Measurements from ENCODE around the gene GAL.
A peak's percentile ranks its signal among the peaks of the same experiment; 100 is the strongest.

The GAL gene

DNA sequence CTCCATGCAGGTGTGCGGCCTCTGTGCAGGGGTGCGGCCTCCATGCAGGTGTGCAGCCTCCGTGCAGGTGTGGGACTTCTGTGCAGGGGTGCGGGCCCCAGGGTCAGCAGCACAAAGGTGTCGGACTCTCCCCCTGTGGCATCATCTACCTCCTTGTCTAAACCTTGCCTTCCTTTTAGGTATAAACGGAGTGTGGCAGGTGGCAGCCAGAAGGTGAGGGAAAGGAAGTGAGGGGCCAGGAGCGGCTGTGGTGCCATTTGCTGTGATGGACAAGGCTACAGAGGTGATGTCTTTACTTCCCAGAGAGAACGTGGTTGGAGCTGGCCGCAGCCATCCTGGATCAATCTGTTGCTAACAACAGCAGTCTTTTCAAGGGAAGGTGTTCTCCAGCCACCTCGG is 9.1 kb downstream of the GAL start:
- H3K36me3 ChIP-seq (ENCODE audit: insufficient read depth, low read length) = peaks cover 24% of the 10 kb centered on the region
- H3K9ac ChIP-seq (ENCODE audit: low read depth, low read length) = no peak overlapping the region
- H3K27me3 ChIP-seq (ENCODE audit: insufficient read depth, low read length) = no peaks in the 10 kb centered on the region
- H3K27ac ChIP-seq (ENCODE audit: low read depth, low read length) = peak overlapping the region; percentile 47; the same call in 1 of the 2 replicates
- H3K4me1 ChIP-seq (ENCODE audit: insufficient read depth, low read length) = peaks cover 32% of the 10 kb centered on the region
- H3K9me3 ChIP-seq (ENCODE audit: insufficient read depth, low read depth, low read length) = no peaks in the 10 kb centered on the region
- 95% methylated on average over 10 of the region's 10 CpGs for WGBS
- H3K4me3 ChIP-seq (ENCODE audit: low read length) = no peak overlapping the region

DNA sequence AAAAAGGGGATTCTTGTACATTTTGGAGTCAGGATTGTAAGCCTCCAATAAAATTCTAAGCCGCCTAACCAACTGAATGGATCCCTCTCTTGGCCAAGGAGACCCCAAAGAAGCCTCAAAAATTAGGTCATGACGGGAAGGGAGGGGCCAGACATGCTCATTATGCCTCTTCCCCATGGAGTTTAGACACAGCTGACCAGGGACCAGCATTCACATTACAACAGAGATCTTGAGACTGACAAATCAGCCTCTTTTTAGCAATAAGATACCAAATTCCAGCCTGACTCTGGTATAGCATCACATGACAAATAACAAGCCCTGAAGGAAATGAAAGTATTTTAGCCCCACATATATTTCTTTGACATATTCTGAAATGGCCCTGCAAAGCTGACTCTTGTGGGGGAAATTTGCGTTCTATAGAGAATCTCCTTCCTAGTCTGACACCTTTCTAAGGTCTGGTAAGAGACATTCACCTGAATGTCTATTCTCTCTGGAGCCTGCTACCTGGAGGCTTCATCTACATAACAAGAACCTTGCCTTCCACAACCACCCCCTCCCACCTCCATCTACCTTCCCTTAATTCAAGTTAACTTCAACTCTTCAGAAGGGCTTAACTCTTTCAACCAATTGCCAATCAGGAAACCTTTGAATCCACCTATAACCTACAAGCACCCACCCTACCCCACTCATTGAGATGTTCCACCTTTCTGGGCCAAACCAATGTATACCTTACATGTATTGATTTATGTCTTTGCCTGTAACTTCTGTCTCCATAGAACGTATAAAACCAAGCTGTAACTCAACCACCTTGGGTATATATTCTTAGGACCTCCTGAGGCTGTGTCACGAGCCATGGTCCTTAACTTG is 10.3 kb downstream of the GAL start:
- Histone ChIP-seq H3K27me3 (ENCODE audit: insufficient read depth, low read length) (no peaks in the 10 kb centered on the region), H3K4me3 (ENCODE audit: low read length) (peak overlapping the region; percentile 39), H3K27ac (ENCODE audit: low read depth, low read length) (peak overlapping the region; percentile 80), H3K36me3 (ENCODE audit: insufficient read depth, low read length) (peaks cover 12% of the 10 kb centered on the region; the same call in 1 of the 2 replicates), H3K9me3 (ENCODE audit: insufficient read depth, low read depth, low read length) (0 out of 2 replicates have a peak, but pooled peaks cover 6% of the 10 kb centered on the region), H3K4me1 (ENCODE audit: insufficient read depth, low read length) (peaks cover 32% of the 10 kb centered on the region), H3K9ac (ENCODE audit: low read depth, low read length) (no peak overlapping the region)
- WGBS = 75% methylated on average over 5 of the region's 5 CpGs

DNA sequence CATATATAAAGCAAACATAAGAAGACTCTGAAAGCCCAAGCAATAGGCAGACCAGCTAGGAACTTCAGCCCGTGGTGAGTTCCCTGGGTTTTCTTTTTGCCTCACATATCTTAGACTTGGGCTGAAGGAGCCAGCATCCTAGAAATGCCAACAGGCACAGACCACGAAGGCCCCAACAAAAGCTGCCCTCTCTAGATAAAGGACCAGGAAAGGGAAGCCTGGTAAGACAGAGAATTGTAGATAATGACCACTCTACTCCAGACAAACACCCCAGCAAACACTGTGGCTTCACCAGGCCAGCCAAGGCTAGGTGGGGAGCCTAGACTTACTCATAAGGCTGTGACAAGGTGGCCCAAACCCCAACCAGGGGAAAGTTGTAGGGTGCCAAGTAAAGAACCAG is 11.2 kb downstream of the GAL start:
- WGBS = 99% methylated on average over 2 of the region's 2 CpGs
- peaks cover 8% of the 10 kb centered on the region; the same call in 1 of the 2 replicates for H3K36me3 ChIP-seq (ENCODE audit: insufficient read depth, low read length)

DNA sequence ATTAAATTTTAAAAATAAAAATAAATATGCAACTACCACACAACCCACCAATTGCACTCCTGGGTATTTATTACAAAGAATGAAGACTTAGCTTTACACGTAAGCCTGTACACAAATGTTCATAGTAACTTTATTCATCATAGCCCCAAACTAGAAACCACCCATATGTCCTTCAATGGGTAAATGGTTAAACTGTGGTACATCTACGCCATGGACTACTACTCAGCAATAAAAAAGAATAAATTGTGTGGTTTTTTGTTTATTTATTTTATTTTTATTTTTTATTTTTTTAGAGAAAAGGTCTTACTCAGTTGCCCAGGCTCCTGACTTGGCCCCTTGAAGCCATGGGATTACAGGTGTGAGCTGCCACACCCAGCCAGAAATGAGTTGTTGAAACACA is 14.6 kb downstream of the GAL start:
- WGBS = 93% methylated on average over 1 of the region's 2 CpGs
- H3K36me3 ChIP-seq (ENCODE audit: insufficient read depth, low read length) = no peaks in the 10 kb centered on the region
- 0 out of 2 replicates have a peak, but pooled peaks cover 8% of the 10 kb centered on the region for H3K9me3 ChIP-seq (ENCODE audit: insufficient read depth, low read depth, low read length)
- peaks cover 17% of the 10 kb centered on the region for H3K4me1 ChIP-seq (ENCODE audit: insufficient read depth, low read length)
- no peaks in the 10 kb centered on the region for H3K27me3 ChIP-seq (ENCODE audit: insufficient read depth, low read length)
- no peak overlapping the region for H3K9ac ChIP-seq (ENCODE audit: low read depth, low read length)
- H3K4me3 ChIP-seq (ENCODE audit: low read length) = no peak overlapping the region
- no peak overlapping the region for H3K27ac ChIP-seq (ENCODE audit: low read depth, low read length)

More for the DNA sequence above, 11.2 kb downstream of the GAL start:
- Histone ChIP-seq H3K4me3 (ENCODE audit: low read length) (no peak overlapping the region), H3K27me3 (ENCODE audit: insufficient read depth, low read length) (no peaks in the 10 kb centered on the region), H3K9ac (ENCODE audit: low read depth, low read length) (no peak overlapping the region), H3K9me3 (ENCODE audit: insufficient read depth, low read depth, low read length) (0 out of 2 replicates have a peak, but pooled peaks cover 8% of the 10 kb centered on the region), H3K27ac (ENCODE audit: low read depth, low read length) (0 out of 2 replicates have a peak overlapping the region, but pooled peaks have one; percentile 80), H3K4me1 (ENCODE audit: insufficient read depth, low read length) (peaks cover 27% of the 10 kb centered on the region)

DNA sequence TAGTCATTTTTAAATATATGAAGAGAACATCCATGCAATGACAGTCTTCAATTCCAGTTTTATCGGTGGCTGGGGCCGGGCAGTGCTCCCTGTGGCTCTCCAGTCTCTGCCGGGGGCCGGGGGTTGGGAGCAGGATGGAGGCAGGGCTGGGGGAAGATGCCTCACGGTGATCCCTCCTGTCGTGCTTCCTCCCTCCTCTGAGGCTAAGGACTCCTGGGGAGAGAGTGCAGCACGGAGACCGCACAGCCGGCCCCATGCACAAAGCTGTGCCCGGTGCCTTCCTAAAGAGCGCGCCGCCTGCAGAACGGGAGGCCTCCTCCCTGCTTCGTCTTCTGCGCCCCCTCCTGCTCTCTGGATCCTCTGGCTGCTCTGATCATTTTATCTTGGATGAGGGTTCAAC is 20.5 kb downstream of the GAL start:
- Histone ChIP-seq H3K27me3 (ENCODE audit: insufficient read depth, low read length) (no peaks in the 10 kb centered on the region), H3K9me3 (ENCODE audit: insufficient read depth, low read depth, low read length) (no peaks in the 10 kb centered on the region), H3K9ac (ENCODE audit: low read depth, low read length) (no peak overlapping the region), H3K4me1 (ENCODE audit: insufficient read depth, low read length) (peaks cover 9% of the 10 kb centered on the region), H3K27ac (ENCODE audit: low read depth, low read length) (no peak overlapping the region), H3K4me3 (ENCODE audit: low read length) (peak overlapping the region; percentile 30), H3K36me3 (ENCODE audit: insufficient read depth, low read length) (no peaks in the 10 kb centered on the region)
- 14% methylated on average over 16 of the region's 16 CpGs for WGBS

DNA sequence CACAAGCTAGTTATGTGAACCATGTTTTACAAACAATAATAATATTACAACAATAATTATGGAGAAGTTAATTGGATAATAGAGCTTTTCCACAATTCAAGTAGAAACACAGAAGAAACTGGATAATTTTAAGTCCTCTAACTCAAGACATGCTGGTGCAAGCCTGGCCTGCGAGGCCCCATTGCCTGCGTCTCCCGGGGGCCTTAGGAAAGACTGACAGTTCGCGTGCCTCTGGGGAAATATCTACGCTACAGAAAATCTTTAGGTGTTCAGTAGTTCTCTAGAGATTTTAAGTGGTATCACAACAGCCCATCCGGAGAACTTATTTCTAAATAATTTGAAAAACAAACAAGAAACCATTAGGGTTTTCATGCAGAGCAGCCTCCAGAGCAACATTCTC is 23.2 kb downstream of the GAL start:
- Histone ChIP-seq H3K27ac (ENCODE audit: low read depth, low read length) (no peak overlapping the region), H3K4me3 (ENCODE audit: low read length) (no peak overlapping the region), H3K36me3 (ENCODE audit: insufficient read depth, low read length) (no peaks in the 10 kb centered on the region), H3K9ac (ENCODE audit: low read depth, low read length) (no peak overlapping the region), H3K4me1 (ENCODE audit: insufficient read depth, low read length) (peaks cover 19% of the 10 kb centered on the region), H3K9me3 (ENCODE audit: insufficient read depth, low read depth, low read length) (no peaks in the 10 kb centered on the region), H3K27me3 (ENCODE audit: insufficient read depth, low read length) (no peaks in the 10 kb centered on the region)
- WGBS = 81% methylated on average over 7 of the region's 7 CpGs

DNA sequence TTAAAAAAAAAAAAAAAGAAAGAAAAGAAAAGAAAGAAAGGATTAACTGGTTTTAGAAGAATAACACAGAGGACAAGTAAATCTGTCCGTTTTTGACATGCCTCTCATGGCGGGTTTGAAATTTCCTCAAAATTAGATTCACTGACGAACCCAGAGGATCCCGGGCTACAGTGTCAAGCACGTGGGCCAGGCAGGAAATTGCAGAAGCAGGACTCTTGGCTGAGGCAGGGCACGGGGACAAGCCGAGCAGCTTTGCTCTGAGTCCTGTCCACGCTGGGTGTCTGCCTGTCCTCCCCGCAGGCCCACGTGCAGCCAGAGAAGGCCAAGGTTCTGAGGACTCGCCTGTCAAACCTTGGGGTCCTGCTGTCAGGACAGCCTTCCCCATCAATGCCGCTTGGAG is 24.7 kb downstream of the GAL start:
- Histone ChIP-seq H3K27ac (ENCODE audit: low read depth, low read length) (no peak overlapping the region), H3K4me3 (ENCODE audit: low read length) (no peak overlapping the region), H3K4me1 (ENCODE audit: insufficient read depth, low read length) (peaks cover 19% of the 10 kb centered on the region), H3K36me3 (ENCODE audit: insufficient read depth, low read length) (no peaks in the 10 kb centered on the region), H3K9me3 (ENCODE audit: insufficient read depth, low read depth, low read length) (no peaks in the 10 kb centered on the region), H3K27me3 (ENCODE audit: insufficient read depth, low read length) (no peaks in the 10 kb centered on the region), H3K9ac (ENCODE audit: low read depth, low read length) (no peak overlapping the region)
- WGBS = 91% methylated on average over 12 of the region's 12 CpGs

DNA sequence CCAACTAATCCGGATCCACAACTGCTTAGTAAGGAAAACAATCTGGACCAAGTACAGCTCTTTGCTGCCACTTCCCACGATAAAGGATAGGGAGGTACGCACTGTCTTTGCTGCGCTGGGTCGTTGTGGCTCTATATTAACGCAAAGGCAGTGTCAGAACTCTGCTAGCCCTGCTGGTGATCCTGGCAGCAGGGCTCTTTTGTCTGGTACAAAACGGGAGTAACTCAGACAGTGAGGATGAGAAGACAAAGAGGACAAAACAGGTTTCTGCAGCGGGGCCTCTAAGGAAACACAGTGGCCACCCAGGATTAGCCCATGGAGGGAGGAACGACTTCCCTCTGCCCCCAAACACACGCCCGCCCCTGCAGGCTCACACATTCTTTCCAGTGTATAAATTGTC is 26.1 kb downstream of the GAL start:
- no peaks in the 10 kb centered on the region for H3K9me3 ChIP-seq (ENCODE audit: insufficient read depth, low read depth, low read length)
- no peaks in the 10 kb centered on the region for H3K27me3 ChIP-seq (ENCODE audit: insufficient read depth, low read length)
- H3K36me3 ChIP-seq (ENCODE audit: insufficient read depth, low read length) = no peaks in the 10 kb centered on the region
- WGBS = 78% methylated on average over 11 of the region's 11 CpGs
- no peak overlapping the region; the same call in 1 of the 2 replicates for H3K9ac ChIP-seq (ENCODE audit: low read depth, low read length)
- H3K4me1 ChIP-seq (ENCODE audit: insufficient read depth, low read length) = peaks cover 18% of the 10 kb centered on the region
- H3K4me3 ChIP-seq (ENCODE audit: low read length) = no peak overlapping the region
- no peak overlapping the region for H3K27ac ChIP-seq (ENCODE audit: low read depth, low read length)

DNA sequence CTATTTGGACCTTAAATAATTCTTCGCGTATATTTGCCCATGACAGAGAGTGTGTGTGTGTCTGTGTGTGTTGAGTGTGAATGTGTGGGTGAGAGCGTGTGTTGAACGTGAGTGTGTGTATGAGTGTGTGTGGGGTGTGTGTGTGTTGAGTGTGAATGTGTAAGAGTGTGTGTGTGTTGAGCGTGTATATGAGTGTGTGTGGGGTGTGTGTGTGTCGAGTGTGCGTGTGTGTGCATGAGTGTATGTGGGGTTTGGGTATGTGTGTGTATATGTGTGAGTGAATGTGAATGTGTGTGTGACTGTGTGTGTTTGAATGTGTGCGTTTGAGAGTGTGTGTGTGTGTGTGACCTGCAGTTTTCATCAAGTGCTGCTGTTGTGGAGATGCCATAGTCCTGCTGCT is 26.8 kb downstream of the GAL start:
- Histone ChIP-seq H3K36me3 (ENCODE audit: insufficient read depth, low read length) (no peaks in the 10 kb centered on the region), H3K27ac (ENCODE audit: low read depth, low read length) (no peak overlapping the region), H3K4me1 (ENCODE audit: insufficient read depth, low read length) (peaks cover 20% of the 10 kb centered on the region), H3K9me3 (ENCODE audit: insufficient read depth, low read depth, low read length) (no peaks in the 10 kb centered on the region), H3K9ac (ENCODE audit: low read depth, low read length) (no peak overlapping the region), H3K27me3 (ENCODE audit: insufficient read depth, low read length) (no peaks in the 10 kb centered on the region), H3K4me3 (ENCODE audit: low read length) (no peak overlapping the region)
- 94% methylated on average over 8 of the region's 8 CpGs for WGBS

DNA sequence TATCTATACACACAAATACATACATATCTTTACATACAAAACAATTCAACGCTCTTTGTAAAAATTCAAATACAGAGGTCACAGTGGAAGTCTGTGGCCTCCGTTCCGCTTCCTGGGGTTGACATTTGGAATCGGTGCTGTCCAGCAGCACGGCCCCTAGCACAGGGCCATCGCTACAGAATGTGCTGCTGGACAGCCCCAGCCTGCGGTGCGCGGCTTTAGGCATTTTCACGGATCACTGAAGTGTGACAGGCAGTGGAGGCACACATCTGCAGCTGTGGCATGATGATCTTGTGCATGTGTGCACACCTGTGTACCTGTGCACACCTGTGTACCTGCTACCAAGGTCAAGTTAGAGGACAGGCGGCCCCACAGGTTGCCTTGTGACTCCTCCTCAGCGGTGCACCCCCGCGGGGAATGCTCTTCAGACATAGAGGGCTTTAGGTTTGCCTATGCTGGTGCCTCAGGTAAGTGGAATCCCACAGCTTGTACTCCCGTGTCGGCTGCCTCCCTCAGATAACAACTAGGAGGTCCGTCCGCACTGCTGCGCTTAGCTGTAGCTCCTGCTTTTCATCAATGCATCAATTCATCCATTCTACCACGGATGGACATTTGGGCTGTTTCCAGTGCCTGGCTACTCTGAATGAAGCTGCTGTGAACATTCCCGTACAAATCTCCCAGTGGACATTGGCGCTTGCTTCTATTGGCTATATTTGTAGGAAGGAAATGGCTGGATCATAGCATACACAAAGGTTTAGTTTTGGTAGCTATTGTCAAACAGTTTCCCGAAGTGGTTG is 29.9 kb downstream of the GAL start:
- Histone ChIP-seq H3K27ac (ENCODE audit: low read depth, low read length) (no peak overlapping the region), H3K36me3 (ENCODE audit: insufficient read depth, low read length) (no peaks in the 10 kb centered on the region), H3K4me1 (ENCODE audit: insufficient read depth, low read length) (peaks cover 14% of the 10 kb centered on the region), H3K27me3 (ENCODE audit: insufficient read depth, low read length) (no peaks in the 10 kb centered on the region), H3K9ac (ENCODE audit: low read depth, low read length) (no peak overlapping the region), H3K9me3 (ENCODE audit: insufficient read depth, low read depth, low read length) (no peaks in the 10 kb centered on the region), H3K4me3 (ENCODE audit: low read length) (no peak overlapping the region)
- WGBS = 91% methylated on average over 23 of the region's 23 CpGs

DNA sequence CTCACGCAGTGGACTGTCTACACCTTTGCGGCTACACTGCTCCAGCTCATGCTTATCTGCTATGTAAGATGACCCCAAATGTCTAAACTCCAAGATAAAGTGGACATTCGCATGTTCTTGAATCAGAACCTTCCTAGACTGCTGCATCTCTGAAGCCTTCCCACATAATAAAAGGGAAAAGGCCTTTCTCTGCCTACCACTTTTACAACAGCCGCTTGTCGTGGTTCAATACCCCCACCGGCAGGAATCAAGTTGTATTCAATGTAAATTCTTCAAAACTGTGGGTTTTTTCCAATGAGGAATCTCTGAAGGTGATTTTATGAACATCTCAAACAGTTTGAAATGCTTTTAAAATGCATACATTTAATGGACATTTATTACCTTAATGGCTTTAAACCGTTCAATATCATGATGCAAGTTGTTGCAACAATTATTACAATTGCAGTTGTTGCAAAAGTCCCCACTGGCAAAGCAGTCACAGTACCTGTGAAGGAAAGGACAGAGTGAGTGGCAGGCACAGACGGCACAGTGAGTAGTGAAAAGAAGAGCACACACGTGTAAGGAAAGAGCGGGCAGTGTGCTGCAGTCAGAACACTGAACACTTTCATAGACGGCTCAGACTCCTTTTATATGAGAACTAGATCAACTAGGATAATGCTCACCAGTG is 31.2 kb downstream of the GAL start:
- H3K4me1 ChIP-seq (ENCODE audit: insufficient read depth, low read length) = peaks cover 8% of the 10 kb centered on the region
- H3K27ac ChIP-seq (ENCODE audit: low read depth, low read length) = no peak overlapping the region
- H3K9me3 ChIP-seq (ENCODE audit: insufficient read depth, low read depth, low read length) = peaks cover 3% of the 10 kb centered on the region; the same call in 1 of the 2 replicates
- H3K9ac ChIP-seq (ENCODE audit: low read depth, low read length) = no peak overlapping the region
- 90% methylated on average over 11 of the region's 11 CpGs for WGBS
- H3K36me3 ChIP-seq (ENCODE audit: insufficient read depth, low read length) = no peaks in the 10 kb centered on the region
- H3K4me3 ChIP-seq (ENCODE audit: low read length) = no peak overlapping the region
- no peaks in the 10 kb centered on the region for H3K27me3 ChIP-seq (ENCODE audit: insufficient read depth, low read length)

All from HUES64 (cell line).